Epithelial cell of prostate (primary cell): ENCODE results near the gene SULT4A1.

Source experiments
- DNase-seq: peaks from one replicate; pipeline ENCODE4 v3.0.0-alpha.2; 2011; ENCODE audit warnings: low read depth, low spot score
- H3K27ac ChIP-seq: fragments of 450-650 bp; 2 replicates; pipeline ENCODE4 v1.5.1; 2017; ENCODE audit warnings: mild to moderate bottlenecking

Gene SULT4A1

GRCh38 chr22:43820651-43821305, 41.5 kb downstream of the SULT4A1 start:
- H3K27ac ChIP-seq: no peak overlapping the region
- DNase-seq: no peak

- no peak overlapping the region for H3K27ac ChIP-seq
- no peak for DNase-seq
Measured at GRCh38 chr22:43819931-43820640, 42.2 kb downstream of the SULT4A1 start.

GRCh38 chr22:43819421-43819921, 42.8 kb downstream of the SULT4A1 start:
- no peak for DNase-seq
- H3K27ac ChIP-seq: no peak overlapping the region

DNA sequence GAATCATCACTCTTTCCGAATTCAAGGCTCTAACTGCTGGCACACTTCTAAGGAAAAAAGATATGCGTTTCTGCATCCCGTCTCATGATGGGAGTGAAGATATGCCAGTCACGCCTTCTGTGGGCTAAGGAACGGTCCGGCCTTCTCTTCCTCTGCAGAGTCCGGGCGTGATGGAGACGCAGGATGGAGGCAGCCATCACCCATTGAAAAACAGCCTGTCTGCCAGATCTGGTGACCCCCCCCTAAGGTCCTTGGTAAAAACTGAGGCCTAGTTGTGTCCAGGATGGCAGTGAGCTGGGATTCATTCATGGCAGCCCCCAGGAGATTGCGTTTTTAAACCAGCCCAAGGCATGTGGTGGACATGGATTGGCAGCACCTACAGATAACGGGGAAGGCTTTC, 43.3 kb downstream of the SULT4A1 start:
- DNase-seq: no peak
- H3K27ac ChIP-seq: no peak overlapping the region

GRCh38 chr22:43817402-43817801, 44.9 kb downstream of the SULT4A1 start:
- H3K27ac ChIP-seq: no peak overlapping the region
- DNase-seq: no peak

- H3K27ac ChIP-seq: no peak overlapping the region
- no peak for DNase-seq
Measured at GRCh38 chr22:43814264-43814663, 48.0 kb downstream of the SULT4A1 start.

DNA sequence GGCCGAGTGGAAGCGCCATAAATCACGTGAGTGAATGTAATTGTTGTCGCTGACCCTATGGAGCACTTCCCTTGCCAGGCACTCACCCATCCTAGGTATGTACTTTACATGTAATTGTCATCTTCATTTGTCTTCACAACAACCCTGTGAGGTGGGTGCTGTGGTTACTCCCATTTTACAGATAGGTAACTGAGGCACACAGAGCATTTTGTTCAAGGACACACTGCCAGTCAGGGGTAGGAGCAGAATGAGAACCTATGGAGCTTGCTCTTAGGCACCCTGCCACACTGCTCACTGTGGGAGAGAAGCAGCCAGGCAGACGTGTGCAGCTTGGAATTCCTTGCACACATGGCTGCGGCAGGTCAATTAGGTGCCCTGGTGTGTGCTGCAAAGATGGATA, 49.4 kb downstream of the SULT4A1 start:
- no peak for DNase-seq
- H3K27ac ChIP-seq: no peak overlapping the region

DNA sequence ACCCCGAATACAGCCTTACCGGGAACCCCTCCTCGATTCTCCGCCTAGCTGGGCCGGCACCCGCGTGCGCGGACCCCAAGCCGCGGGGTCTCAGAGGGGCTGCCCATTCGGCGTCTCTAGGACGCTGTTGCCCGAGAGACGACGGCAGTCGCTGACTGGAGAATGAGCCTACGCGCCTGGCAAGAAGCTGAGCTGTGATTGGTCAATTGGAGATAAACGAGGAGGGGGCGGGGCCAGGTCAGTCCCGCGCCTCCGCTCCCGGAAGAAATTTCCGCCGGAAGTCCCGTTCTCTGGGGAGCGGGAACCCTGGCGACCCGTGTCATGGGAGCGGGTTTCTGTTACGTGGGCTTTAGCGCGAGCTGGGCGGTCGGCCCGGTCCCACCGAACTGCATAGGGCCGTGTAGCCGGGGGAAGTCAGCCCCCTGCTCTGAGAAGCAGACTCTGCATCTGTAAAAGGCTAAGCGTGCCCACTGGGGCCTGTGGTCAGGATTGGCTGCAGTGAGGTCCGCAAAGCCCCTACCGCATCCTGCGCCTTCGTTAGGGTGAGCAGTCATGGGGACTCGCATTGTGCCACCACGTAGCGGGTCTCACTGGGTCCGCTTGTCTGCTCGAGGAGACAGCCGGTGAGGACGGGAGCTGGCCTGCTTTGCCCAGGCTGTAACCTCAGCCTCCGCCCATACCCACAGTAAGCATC, 50.0 kb downstream of the SULT4A1 start, which contains the start of gene EFCAB6:
TSS of gene EFCAB6 (minus strand) at position 157 of the 694 bp plus-strand sequence. CDS start 29,987 bp downstream, outside the sequence.
- DNase-seq: peak; percentile 45
- peak within 1 kb of the TSS; percentile 21 for H3K27ac ChIP-seq

GRCh38 chr22:43811777-43812148, 50.5 kb downstream of the SULT4A1 start:
- no peak overlapping the region for H3K27ac ChIP-seq
- DNase-seq: no peak

DNA sequence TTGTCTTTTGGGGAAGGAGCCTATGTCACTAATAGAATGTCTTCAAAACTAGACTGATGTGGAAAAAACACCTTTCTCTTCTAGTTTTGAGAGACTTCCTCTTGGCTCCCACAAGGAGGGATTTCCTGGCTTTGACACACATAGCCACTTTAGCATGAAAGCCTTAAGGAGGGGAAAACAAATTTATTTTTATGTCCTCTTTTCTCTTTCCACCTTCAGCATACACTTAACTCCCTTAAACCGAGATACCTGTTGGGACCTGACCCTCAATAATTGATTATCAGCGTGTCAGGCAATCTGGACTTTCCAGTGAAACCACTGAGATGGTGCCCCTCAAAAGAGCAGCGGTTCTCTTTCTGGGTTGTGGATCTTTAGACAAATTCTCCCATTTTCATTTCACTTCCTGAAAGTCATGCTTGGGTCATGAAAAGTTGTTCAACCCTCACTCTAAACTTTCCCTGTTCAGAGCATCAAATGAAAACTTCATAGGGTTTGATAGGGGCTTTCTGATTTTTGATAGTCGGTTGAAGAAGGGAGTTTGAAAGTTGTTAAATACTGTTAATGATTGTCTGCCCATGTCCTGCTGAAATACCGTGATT, 59.3 kb downstream of the SULT4A1 start:
- no peak for DNase-seq
- H3K27ac ChIP-seq: no peak overlapping the region

GRCh38 chr22:43800970-43801369, 61.3 kb downstream of the SULT4A1 start:
- no peak overlapping the region for H3K27ac ChIP-seq
- no peak for DNase-seq

- no peak for DNase-seq
- H3K27ac ChIP-seq: no peak overlapping the region
Measured at GRCh38 chr22:43798492-43798891, 63.8 kb downstream of the SULT4A1 start.

DNA sequence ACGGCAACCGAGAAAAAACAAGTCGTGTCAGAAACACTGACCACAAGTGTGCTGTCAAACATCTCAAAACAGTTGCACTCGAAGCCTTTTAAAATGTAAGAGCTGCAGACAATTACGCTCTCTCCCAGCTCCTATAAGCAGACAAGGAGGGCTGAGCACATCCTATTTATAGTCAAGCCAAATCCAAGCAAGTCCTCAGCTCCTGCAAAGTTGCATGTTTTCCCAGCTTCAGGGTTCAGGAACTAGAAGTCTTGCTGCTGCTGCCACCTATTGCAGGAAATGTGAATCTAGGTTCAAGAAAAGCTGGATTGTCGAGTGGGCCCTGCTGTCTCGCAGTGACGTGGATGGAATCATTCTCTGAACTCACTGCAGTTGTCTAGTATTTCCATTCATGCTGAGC, 65.7 kb downstream of the SULT4A1 start:
- no peak for DNase-seq
- H3K27ac ChIP-seq: no peak overlapping the region

DNA sequence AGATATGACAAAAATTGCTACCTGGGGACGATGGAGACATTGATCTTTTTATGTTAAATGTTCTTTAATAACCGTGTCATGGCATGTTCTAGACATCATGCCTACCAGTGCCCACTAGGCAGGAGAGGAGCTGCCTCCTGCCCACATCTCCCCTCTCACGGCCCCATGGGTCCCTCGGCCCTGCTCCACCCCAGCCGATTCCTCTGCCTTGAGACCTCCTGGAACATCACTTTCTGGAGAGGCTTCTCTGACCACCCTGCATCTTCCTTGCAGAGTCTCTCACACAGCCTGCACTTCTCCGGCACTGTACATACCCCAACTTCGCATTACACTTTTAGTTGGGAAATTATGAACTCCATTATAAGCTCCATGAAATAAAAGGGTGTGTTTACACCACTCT, 67.0 kb downstream of the SULT4A1 start:
- no peak for DNase-seq
- H3K27ac ChIP-seq: no peak overlapping the region

GRCh38 chr22:43792905-43793304, 69.4 kb downstream of the SULT4A1 start:
- no peak overlapping the region for H3K27ac ChIP-seq
- no peak for DNase-seq

- peak; percentile 85 for DNase-seq
- no peak overlapping the region for H3K27ac ChIP-seq
Measured at GRCh38 chr22:43789452-43789851, 72.9 kb downstream of the SULT4A1 start.

DNA sequence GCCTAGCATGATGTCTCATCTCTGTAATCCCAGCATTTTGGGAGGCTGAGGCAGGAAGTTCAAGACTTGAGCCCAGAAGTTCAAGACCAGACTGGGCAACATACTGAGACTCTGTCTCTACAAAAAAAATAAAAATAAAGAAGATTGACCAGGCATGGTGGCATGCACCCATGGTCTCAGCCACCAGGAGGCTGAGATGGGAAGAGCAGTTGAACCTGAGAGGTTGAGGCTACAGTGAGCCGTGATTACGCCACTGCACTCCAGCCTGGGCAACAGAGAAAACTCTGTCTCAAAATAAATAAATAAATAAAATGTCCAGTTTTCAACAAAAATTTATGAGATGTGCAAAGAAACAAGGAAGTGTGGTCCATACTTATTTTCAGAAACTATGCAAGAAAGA, 78.5 kb downstream of the SULT4A1 start:
- H3K27ac ChIP-seq: no peak overlapping the region
- no peak for DNase-seq

- no peak for DNase-seq
Measured at GRCh38 chr22:43782448-43782847, 79.9 kb downstream of the SULT4A1 start.

DNA sequence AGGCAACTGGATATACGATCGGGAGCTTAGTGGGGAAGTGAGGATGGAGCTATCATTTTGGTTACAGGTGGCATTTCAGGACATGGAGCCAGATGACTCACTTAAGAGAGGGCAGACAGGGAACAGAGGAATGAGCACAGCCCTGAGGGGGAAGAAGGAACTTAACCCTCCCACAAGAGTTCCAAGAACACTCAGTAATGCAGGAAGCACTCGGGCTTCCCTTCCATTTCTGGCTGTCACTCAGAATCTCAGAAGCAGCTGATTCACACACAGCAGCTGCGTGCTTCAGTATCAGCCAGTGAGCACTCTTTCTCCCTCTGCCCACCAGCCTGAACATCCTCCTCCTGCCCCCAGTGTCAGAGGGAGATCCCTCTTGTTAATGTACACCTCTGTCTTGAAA, 85.0 kb downstream of the SULT4A1 start:
- no peak overlapping the region for H3K27ac ChIP-seq
- peak; percentile 61 for DNase-seq

More at GRCh38 chr22:43782448-43782847, 79.9 kb downstream of the SULT4A1 start:
- H3K27ac ChIP-seq: no peak overlapping the region

DNA sequence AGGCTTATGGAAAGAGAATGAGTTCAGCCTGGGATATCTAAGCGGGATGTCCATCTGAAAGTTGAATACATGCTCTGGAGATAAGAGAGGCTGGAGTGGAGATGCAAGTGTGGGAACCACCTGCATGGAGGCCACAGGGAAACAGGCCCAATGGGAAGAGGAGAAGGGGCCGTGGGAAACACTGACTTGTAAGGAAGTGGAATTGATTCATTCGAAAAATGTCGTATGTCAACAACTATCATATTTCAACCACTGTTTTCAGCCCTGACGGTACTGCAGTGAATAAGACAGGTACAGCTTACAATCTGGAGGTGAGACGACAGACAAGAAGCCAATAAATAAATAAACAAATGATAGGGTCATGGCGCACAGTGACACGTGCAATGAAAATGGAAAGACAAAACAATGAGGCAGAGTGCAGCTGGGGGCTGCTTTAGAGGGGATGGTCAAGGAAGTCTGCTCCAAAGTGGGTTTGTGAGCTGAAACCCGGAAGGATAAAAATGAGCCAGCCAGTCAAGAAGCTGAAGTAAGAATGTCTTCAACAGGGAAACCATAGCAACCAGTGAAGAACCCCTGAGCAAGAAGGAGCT, 86.1 kb downstream of the SULT4A1 start:
- no peak overlapping the region for H3K27ac ChIP-seq
- peak; percentile 70 for DNase-seq
